ENCODE data around the gene SOCS7.

SOCS7 gene

DNA sequence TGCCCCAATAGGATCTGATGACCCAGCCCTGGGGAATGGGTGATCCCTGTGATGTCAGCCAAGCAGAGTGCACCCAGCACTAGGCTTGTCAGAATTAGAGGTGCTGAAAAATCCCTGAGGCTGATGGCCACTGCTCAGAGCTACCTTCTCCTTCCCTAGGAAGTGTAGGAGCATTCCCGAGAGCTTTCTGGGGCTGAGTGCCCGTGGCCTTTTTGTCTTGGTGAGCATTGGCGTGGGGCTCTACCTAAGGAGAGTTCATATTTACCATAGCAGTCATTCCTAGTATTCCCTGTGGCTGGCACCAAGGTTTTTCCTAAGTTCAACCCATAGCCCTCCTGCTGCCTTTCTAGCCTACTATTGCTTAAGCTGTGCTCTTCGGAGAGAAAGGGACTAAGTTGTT, 54.0 kb downstream of the SOCS7 start:
- no peak for DNase-seq (ENCODE audit: extremely low read depth, low read depth)
- no peak for TF ChIP-seq CTCF (IDR thresholded peaks at IDR 0.05; ENCODE audit: low read depth, low read length, missing control alignments)
- H3K4me3 ChIP-seq (replicated peaks; ENCODE audit: low read depth, low read length) = no peak overlapping the region

DNA sequence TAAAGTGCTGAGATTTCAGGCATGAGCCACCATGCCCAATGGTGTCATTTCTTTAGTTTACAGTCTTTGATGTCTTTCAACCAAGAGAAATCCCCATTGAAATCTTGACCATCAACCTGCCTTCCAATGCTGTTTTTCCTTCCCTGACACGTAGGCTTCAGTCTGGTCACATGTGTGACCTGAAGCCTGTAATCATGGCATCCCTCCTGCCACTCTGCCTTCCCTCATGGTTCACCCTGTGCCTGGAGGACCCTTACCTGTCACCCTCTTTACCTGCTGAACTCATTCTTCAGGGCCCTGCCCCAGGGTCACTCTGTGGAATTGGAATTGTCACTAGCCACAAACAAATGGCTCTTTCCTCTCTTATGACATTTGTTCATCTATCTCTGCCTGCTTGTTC, 58.6 kb downstream of the SOCS7 start:
- DNase-seq (ENCODE audit: extremely low read depth, low read depth) = no peak
- no peak for TF ChIP-seq CTCF (IDR thresholded peaks at IDR 0.05; ENCODE audit: low read depth, low read length, missing control alignments)

DNA sequence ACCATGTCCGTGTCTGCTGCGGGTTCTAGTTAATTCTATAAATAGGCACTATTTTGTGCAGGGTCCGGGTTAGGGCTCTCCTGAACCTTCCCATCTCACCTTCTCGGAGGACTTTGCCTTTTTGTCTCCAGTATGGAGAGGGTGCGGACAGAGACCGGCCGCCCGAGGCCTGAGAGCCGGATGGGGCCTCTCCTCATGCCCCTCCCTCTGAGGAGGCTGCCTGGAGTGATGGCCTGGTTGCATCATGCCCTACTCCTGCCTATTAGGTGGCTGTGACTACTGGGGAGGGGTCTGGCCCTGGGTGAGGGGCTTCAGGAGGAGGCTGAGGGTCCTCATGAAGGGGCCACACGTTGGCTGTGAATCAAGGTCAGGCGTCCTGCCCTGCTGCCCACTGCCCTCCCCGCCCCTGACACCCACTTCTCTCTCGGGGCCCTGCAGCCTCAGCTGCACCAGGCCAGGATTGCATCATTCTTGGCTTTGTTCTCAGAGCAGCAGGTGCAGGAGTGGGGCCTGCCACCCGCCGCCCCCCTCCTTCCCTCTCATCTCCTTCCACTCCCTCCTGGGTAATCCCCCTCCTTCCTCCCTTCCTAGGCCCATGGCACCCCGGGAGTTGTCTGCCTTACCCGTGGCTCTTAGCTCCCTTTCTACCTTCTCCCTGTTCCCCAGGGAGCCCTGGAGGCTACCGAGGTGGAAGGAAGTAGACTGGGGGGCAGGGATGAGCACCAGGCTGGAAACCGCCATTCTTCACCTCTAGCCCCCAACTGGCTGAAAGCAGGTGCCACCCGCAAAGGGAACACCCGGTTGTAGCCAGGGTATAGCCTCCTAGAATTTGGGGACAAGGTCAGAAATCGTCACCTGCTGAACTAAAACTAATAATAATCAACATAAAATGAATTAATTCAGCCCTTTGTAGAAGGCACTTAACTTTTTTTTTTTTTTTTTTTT, 63.9 kb downstream of the SOCS7 start:
- DNase-seq (ENCODE audit: extremely low read depth, low read depth) = no peak
- TF ChIP-seq CTCF (IDR thresholded peaks at IDR 0.05; ENCODE audit: low read depth, low read length, missing control alignments) = no peak
- H3K4me3 ChIP-seq (replicated peaks; ENCODE audit: low read depth, low read length) = no peak overlapping the region

More for the DNA sequence above, 58.6 kb downstream of the SOCS7 start:
- no peak overlapping the region for H3K4me3 ChIP-seq (replicated peaks; ENCODE audit: low read depth, low read length)

DNA sequence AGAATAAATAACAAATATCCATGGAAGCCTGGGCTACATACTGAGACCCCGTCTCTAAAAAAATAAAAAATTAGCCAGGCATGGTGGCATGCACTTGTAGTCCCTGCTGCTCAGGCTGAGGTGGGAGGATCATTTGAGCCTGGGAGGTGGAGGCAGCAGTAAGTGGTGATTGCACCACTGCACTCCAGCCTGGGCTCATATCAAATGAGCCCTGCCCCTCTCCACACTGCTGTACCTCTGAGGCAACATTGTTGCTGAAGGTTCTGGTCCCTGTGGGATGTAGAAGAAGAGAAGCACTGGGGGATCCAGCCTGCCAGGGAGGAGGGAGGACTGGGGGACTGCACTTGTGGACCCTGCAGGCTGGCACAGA, 65.2 kb downstream of the SOCS7 start:
- no peak for TF ChIP-seq CTCF (IDR thresholded peaks at IDR 0.05; ENCODE audit: low read depth, low read length, missing control alignments)
- H3K4me3 ChIP-seq (replicated peaks; ENCODE audit: low read depth, low read length) = no peak overlapping the region
- DNase-seq (ENCODE audit: extremely low read depth, low read depth) = no peak

- DNase-seq (ENCODE audit: extremely low read depth, low read depth) = no peak
- no peak for TF ChIP-seq CTCF (IDR thresholded peaks at IDR 0.05; ENCODE audit: low read depth, low read length, missing control alignments)
- no peak overlapping the region for H3K4me3 ChIP-seq (replicated peaks; ENCODE audit: low read depth, low read length)
Measured at GRCh38 chr17:38417210-38417951, 65.7 kb downstream of the SOCS7 start.

GRCh38 chr17:38418062-38418692, 66.5 kb downstream of the SOCS7 start:
- no peak for DNase-seq (ENCODE audit: extremely low read depth, low read depth)
- H3K4me3 ChIP-seq (replicated peaks; ENCODE audit: low read depth, low read length) = no peak overlapping the region
- TF ChIP-seq CTCF (IDR thresholded peaks at IDR 0.05; ENCODE audit: low read depth, low read length, missing control alignments) = no peak
